OCI-LY1 (cell line): ENCODE data around the gene ADAD2.

Source experiments
- H2AFZ ChIP-seq: fragments of 200-600 bp; sonication (generic), shearing (Covaris generic); 2 replicates; pipeline ENCODE4 v1.6.0; 2014; ENCODE audit warnings: antibody characterized with exemption, mild to moderate bottlenecking, low read length
- H3F3A ChIP-seq: fragments of 200-600 bp; sonication (generic), shearing (Covaris generic); 2 replicates; pipeline ENCODE4 v1.6.0; 2014; ENCODE audit warnings: mild to moderate bottlenecking, antibody characterized with exemption, low read length, moderate library complexity; ENCODE audit not compliant: insufficient read depth
- H3K27ac ChIP-seq: fragments of 200-600 bp; sonication (generic); 2 replicates; pipeline ENCODE4 v1.5.1; 2014; ENCODE audit warnings: low read length, mixed run types, mild to moderate bottlenecking, low read depth; ENCODE audit not compliant: poor library complexity, severe bottlenecking
- H3K27me3 ChIP-seq: fragments of 200-600 bp; sonication (generic); 2 replicates; pipeline ENCODE4 v1.6.0; 2014; ENCODE audit warnings: antibody characterized with exemption, mild to moderate bottlenecking, low read length, moderate library complexity; ENCODE audit not compliant: insufficient read depth
- H3K36me3 ChIP-seq: fragments of 200-600 bp; sonication (generic); 2 replicates; pipeline ENCODE4 v1.6.1; 2014; ENCODE audit warnings: mild to moderate bottlenecking, antibody characterized with exemption, low read length, moderate library complexity, mixed read lengths; ENCODE audit not compliant: insufficient read depth
- H3K4me1 ChIP-seq: fragments of 200-600 bp; sonication (generic); 2 replicates; pipeline ENCODE4 v1.5.1; 2014; ENCODE audit warnings: mild to moderate bottlenecking, low read length, moderate library complexity; ENCODE audit not compliant: insufficient read depth, severe bottlenecking
- H3K4me2 ChIP-seq: fragments of 200-600 bp; sonication (generic), shearing (Covaris generic); 2 replicates; pipeline ENCODE4 v1.6.1; 2014; ENCODE audit warnings: low read length
- H3K4me3 ChIP-seq: fragments of 200-600 bp; sonication (generic); 2 replicates; pipeline ENCODE4 v1.5.1; 2014; ENCODE audit warnings: low read length, low read depth, mild to moderate bottlenecking, mixed read lengths; ENCODE audit not compliant: poor library complexity, severe bottlenecking
- H3K79me2 ChIP-seq: fragments of 200-600 bp; shearing (Covaris generic); 2 replicates; pipeline ENCODE4 v1.6.1; 2016; ENCODE audit warnings: mixed run types, low read length, mixed read lengths; ENCODE audit not compliant: insufficient read depth
- H3K9ac ChIP-seq: fragments of 200-600 bp; sonication (generic), shearing (Covaris generic); 2 replicates; pipeline ENCODE4 v1.6.1; 2014; ENCODE audit warnings: mild to moderate bottlenecking, low read length, mixed read lengths
- H3K9me2 ChIP-seq: fragments of 200-600 bp; sonication (generic), shearing (Covaris generic); 2 replicates; pipeline ENCODE4 v1.6.1; 2014; ENCODE audit warnings: low read depth, mild to moderate bottlenecking, low read length, mixed read lengths
- H3K9me3 ChIP-seq: fragments of 200-600 bp; shearing (Covaris generic); 2 replicates; pipeline ENCODE4 v1.6.1; 2014; ENCODE audit warnings: low read length, mixed read lengths
- H4K20me1 ChIP-seq: fragments of 200-600 bp; sonication (generic), shearing (Covaris generic); 2 replicates; pipeline ENCODE4 v1.6.0; 2016; ENCODE audit warnings: mild to moderate bottlenecking, low read length; ENCODE audit not compliant: insufficient read depth
- EZH2 ChIP-seq: fragments of 200-600 bp; sonication (generic), shearing (Covaris generic); IDR thresholded peaks from 2 replicates; pipeline ENCODE4 v1.8.0; 2017; ENCODE audit warnings: borderline replicate concordance, mixed run types, mild to moderate bottlenecking, antibody characterized with exemption, low read length, moderate library complexity, mixed read lengths
- TF ChIP-seq, protein P1 (sequence below): fragments of 200-600 bp; sonication (generic), shearing (Covaris generic); IDR thresholded peaks from 2 replicates; pipeline ENCODE4 v1.5.1; 2017; ENCODE audit warnings: mild to moderate bottlenecking, antibody characterized with exemption, low read length, moderate library complexity, mixed read lengths

Gene ADAD2

DNA sequence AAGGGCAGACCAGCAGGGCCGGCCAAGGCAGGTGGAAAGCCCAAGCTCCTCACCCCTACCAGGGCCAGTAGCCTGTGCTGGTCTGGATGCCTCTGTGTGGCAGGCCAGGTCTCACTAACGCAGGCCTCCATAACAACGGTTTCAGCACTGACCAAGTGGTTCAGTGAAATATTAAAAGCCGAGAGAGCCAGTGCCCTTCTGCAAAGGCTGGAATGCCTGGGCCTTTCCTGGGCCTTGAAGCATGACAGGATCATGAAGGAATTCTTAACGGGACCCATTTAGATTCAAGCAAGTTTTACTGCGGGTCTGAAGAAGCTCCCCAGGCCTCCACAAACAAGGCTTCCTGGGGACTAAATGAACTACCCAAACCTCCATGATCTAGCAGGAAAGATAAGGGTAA lies 16.3 kb downstream of the ADAD2 start:
- H3K27me3 ChIP-seq, result peaks cover 2% of the 10 kb centered on the region; the same call in 1 of the 2 replicates
- H3K4me1 ChIP-seq, result no peaks in the 10 kb centered on the region
- H4K20me1 ChIP-seq, result no peaks in the 10 kb centered on the region
- no peak overlapping the region for H3K4me3 ChIP-seq
- H3K9ac ChIP-seq, result no peak overlapping the region
- no peak overlapping the region for H2AFZ ChIP-seq
- H3F3A ChIP-seq, result no peaks in the 10 kb centered on the region
- no peaks in the 10 kb centered on the region; the same call in 1 of the 2 replicates for H3K36me3 ChIP-seq
- no peak overlapping the region for H3K4me2 ChIP-seq
- H3K9me3 ChIP-seq, result no peaks in the 10 kb centered on the region
- H3K27ac ChIP-seq, result no peak overlapping the region
- no peaks in the 10 kb centered on the region for H3K79me2 ChIP-seq
- no peaks in the 10 kb centered on the region for H3K9me2 ChIP-seq
- no peak for TF ChIP-seq EZH2
- TF ChIP-seq, protein P1, sequence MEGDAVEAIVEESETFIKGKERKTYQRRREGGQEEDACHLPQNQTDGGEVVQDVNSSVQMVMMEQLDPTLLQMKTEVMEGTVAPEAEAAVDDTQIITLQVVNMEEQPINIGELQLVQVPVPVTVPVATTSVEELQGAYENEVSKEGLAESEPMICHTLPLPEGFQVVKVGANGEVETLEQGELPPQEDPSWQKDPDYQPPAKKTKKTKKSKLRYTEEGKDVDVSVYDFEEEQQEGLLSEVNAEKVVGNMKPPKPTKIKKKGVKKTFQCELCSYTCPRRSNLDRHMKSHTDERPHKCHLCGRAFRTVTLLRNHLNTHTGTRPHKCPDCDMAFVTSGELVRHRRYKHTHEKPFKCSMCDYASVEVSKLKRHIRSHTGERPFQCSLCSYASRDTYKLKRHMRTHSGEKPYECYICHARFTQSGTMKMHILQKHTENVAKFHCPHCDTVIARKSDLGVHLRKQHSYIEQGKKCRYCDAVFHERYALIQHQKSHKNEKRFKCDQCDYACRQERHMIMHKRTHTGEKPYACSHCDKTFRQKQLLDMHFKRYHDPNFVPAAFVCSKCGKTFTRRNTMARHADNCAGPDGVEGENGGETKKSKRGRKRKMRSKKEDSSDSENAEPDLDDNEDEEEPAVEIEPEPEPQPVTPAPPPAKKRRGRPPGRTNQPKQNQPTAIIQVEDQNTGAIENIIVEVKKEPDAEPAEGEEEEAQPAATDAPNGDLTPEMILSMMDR, result no peak

DNA sequence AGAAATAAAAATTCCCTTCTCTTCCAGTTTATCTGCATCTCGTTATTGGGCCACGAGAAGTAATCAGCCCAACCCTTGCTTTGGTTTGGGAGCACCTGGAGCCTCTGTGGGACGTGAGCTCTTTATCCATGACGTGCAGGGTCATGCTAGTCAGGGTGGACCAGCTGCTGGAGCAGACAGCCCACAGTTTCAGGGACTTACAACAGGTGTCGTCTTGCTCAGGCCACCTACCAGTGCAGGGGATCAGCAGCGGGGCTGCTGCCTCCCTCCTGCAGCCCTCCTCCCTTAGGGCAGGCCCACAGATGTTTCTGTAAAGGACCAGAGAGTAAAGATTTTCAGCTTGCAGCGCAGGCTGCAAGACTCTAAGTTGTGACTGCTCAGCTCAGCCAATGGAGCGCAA lies 16.9 kb downstream of the ADAD2 start:
- H3K9me2 ChIP-seq, result no peaks in the 10 kb centered on the region
- no peak overlapping the region for H3K27ac ChIP-seq
- TF ChIP-seq EZH2, result no peak
- H3F3A ChIP-seq, result no peaks in the 10 kb centered on the region
- no peak overlapping the region for H2AFZ ChIP-seq
- H3K4me1 ChIP-seq, result no peaks in the 10 kb centered on the region
- no peak overlapping the region for H3K9ac ChIP-seq
- no peaks in the 10 kb centered on the region for H3K9me3 ChIP-seq
- no peak overlapping the region for H3K4me2 ChIP-seq
- H4K20me1 ChIP-seq, result no peaks in the 10 kb centered on the region
- no peak overlapping the region for H3K4me3 ChIP-seq
- no peaks in the 10 kb centered on the region for H3K79me2 ChIP-seq
- no peaks in the 10 kb centered on the region; the same call in 1 of the 2 replicates for H3K36me3 ChIP-seq
- peaks cover 2% of the 10 kb centered on the region; the same call in 1 of the 2 replicates for H3K27me3 ChIP-seq

DNA sequence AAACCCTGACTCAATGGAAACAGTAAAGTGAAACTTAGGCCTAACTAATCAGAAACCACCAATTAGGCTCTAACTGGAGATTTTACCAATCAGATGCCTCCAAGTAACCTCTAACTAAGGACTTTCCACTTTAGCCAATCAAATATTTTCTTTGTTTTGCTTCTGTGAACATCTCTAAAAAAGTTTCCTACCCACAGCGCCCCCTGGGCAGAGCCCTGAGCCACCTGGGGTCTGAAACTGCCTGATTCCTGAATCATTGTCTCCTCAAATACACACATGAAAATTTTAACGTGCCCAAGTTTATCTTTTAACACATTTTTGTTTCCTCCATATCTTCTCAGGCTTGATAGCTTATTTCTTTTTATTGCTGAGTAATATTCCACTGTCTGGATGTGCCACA lies 19.0 kb downstream of the ADAD2 start:
- no peak overlapping the region for H3K4me3 ChIP-seq
- H3K27ac ChIP-seq, result no peak overlapping the region
- H3K4me1 ChIP-seq, result no peaks in the 10 kb centered on the region
- H2AFZ ChIP-seq, result no peak overlapping the region
- H3F3A ChIP-seq, result no peaks in the 10 kb centered on the region
- H4K20me1 ChIP-seq, result no peaks in the 10 kb centered on the region
- H3K79me2 ChIP-seq, result no peaks in the 10 kb centered on the region
- TF ChIP-seq, protein P1, result peak; percentile 37
- TF ChIP-seq EZH2, result no peak
- no peak overlapping the region for H3K9ac ChIP-seq
- no peaks in the 10 kb centered on the region for H3K9me2 ChIP-seq
- H3K27me3 ChIP-seq, result peaks cover 10% of the 10 kb centered on the region; the same call in 1 of the 2 replicates
- no peak overlapping the region for H3K4me2 ChIP-seq
- H3K9me3 ChIP-seq, result no peaks in the 10 kb centered on the region
- no peaks in the 10 kb centered on the region for H3K36me3 ChIP-seq

DNA sequence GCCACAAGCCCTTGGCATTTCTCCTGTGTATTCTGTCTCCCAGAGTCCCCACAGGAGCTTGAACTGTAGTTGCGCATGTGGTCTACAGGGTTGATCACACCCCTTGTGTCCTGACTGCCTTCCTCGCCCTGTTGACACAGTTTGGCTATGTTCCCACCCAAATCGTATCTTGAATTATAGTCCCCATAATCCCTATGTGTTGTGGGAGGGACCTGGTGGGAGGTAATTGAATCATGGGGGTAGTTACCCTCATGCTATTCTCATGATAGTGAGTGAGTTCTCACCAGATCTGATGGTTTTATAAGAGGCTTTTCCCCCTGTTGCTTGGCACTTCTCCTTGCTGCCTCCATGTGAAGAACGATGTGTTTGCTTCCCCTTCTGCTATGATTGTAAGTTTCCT lies 21.2 kb downstream of the ADAD2 start:
- Histone ChIP-seq H3K4me1 (no peaks in the 10 kb centered on the region), H3K9me2 (no peaks in the 10 kb centered on the region), H3K9ac (no peak overlapping the region), H3K4me3 (no peak overlapping the region), H2AFZ (no peak overlapping the region), H3K9me3 (no peaks in the 10 kb centered on the region), H4K20me1 (no peaks in the 10 kb centered on the region), H3K27me3 (peaks cover 11% of the 10 kb centered on the region; the same call in 1 of the 2 replicates), H3K27ac (no peak overlapping the region), H3K4me2 (no peak overlapping the region), H3K36me3 (no peaks in the 10 kb centered on the region), H3F3A (no peaks in the 10 kb centered on the region), H3K79me2 (no peaks in the 10 kb centered on the region)
- TF ChIP-seq EZH2, result no peak
- TF ChIP-seq, protein P1, result no peak
